ENCODE data around the gene MTRF1.
A peak's percentile ranks its signal among the peaks of the same experiment; 100 is the strongest.

Gene MTRF1

DNA sequence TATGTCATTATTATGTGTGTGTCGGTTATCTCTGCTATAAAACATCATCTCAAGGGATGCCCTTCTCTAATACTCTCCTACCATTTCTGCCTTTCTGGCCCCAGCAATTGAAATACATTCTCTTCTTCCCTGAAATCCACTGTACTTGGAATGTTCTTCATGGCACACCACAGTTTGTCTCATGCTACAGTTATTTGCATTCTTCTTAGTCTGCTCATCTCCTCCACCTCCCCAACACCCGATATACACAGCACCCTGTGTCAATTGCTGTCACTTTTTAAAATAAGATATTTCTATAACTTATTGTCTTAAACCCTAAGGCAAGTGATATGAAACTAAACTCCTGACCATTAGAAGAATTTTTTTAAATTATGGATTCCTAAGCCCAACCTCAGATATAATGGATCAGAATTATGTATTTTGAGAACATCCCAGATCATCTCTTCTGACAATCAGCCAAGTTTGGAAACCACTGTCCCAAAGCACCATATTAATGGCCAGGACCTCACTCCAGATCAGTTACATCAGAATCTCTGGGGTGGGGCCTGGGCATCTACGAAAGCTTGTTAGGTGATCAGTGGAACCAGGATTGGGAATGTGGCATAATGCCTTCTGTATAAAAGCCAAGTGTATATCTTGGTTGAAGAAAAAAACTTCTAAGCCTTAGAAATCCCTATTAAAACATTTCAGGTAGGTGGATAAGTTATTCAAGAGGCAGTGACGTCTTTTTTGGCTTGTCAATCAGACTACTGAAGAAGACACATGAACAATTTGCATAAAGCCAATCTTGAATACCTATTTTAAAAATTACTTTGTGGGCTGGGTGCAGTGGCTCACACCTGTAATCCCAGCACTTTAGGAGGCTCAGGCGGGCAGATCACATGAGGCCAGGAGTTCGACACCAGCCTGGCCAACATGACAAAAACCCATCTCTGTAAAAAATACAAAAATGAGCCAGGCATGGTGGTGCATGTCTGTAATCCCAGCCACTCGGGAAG lies 39.0 kb downstream of the MTRF1 start:
- H3K4me3 ChIP-seq (replicated peaks in 1 of 2; ENCODE audit: low read depth in 2 of 2, low read length in 2 of 2) = no peak overlapping the region
- TF ChIP-seq, protein P1, sequence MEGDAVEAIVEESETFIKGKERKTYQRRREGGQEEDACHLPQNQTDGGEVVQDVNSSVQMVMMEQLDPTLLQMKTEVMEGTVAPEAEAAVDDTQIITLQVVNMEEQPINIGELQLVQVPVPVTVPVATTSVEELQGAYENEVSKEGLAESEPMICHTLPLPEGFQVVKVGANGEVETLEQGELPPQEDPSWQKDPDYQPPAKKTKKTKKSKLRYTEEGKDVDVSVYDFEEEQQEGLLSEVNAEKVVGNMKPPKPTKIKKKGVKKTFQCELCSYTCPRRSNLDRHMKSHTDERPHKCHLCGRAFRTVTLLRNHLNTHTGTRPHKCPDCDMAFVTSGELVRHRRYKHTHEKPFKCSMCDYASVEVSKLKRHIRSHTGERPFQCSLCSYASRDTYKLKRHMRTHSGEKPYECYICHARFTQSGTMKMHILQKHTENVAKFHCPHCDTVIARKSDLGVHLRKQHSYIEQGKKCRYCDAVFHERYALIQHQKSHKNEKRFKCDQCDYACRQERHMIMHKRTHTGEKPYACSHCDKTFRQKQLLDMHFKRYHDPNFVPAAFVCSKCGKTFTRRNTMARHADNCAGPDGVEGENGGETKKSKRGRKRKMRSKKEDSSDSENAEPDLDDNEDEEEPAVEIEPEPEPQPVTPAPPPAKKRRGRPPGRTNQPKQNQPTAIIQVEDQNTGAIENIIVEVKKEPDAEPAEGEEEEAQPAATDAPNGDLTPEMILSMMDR (IDR thresholded peaks at IDR 0.05; ENCODE audit: low read depth, low read length) = no peak
- peak; percentile 34 to 80 for DNase-seq (ENCODE audit: low read depth in 2 of 2)

DNA sequence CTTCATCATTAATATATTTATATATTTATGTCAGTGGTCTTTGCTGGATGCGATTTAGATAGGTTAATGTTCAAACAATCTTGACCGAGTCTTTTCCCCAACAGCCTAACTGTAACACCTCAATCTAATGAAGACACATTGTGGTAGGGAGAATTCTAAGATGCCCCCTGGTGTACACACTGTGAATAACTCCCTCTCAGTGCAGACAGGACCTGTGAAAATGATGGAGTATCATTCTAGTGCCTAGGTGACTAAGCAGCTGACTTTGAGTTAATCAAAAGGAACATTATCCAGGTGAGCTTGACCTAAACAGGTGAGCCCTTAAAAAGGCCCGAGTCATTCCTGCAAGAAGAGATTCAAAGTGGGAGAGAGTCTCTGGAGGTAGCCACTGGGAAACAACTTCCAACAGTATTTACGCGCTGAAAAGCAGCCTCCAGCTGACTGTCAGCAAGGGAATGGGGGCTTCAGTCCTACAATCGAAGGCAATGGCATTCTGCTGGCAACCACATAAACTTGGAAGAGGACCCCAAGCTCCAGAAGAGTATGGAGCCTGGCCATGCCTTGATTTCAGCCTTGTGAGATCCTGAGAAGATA lies 41.0 kb downstream of the MTRF1 start:
- peak; percentile 66 to 75 for DNase-seq (ENCODE audit: low read depth in 2 of 2)
- TF ChIP-seq, protein P1 (IDR thresholded peaks at IDR 0.05; ENCODE audit: low read depth, low read length) = peak; percentile 74
- H3K4me3 ChIP-seq (replicated peaks in 1 of 2; ENCODE audit: low read depth in 2 of 2, low read length in 2 of 2) = no peak overlapping the region

DNA sequence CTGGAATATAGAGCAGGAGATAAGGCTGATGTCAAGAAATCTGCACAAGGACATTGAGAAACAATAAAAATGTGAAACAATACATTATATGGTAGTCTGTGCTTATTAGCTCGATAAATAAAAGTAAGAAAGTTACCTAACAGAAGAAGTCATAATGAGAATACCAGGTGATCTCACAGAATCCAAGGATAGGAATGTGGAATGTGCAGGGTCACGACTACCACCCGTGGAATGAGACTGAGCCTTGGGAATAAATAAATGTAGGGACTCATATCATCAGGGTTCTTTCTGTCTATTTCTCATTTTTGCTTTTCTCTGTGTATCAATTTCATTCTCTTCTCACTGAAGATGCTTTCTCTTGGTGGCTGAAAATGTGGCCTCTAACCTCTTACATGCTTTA lies 43.0 kb downstream of the MTRF1 start:
- TF ChIP-seq, protein P1 (IDR thresholded peaks at IDR 0.05; ENCODE audit: low read depth, low read length) = no peak
- H3K4me3 ChIP-seq (replicated peaks in 1 of 2; ENCODE audit: low read depth in 2 of 2, low read length in 2 of 2) = no peak overlapping the region
- DNase-seq (ENCODE audit: low read depth in 2 of 2) = no peak

DNA sequence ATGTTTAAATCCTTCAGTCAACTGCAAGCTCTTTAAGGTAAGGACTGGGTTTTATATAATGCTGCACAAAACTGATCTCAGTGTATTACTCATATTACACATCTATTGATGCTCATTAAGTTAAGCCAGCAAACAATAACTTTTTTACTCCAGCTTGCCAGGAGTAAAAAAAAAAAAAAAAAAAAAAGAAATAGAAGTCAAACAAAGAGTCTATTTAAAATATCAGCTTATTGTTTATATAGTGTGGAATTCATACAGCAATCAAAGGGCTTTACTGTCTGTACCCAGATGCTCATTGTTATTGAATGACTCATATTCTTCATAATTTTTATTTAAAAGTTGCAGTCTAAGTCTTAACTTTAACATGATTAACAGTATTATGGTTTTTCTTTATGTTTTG lies 47.2 kb downstream of the MTRF1 start:
- H3K4me3 ChIP-seq (replicated peaks in 1 of 2; ENCODE audit: low read depth in 2 of 2, low read length in 2 of 2) = no peak overlapping the region
- peak; percentile 25 to 52 for DNase-seq (ENCODE audit: low read depth in 2 of 2)
- TF ChIP-seq, protein P1 (IDR thresholded peaks at IDR 0.05; ENCODE audit: low read depth, low read length) = no peak

DNA sequence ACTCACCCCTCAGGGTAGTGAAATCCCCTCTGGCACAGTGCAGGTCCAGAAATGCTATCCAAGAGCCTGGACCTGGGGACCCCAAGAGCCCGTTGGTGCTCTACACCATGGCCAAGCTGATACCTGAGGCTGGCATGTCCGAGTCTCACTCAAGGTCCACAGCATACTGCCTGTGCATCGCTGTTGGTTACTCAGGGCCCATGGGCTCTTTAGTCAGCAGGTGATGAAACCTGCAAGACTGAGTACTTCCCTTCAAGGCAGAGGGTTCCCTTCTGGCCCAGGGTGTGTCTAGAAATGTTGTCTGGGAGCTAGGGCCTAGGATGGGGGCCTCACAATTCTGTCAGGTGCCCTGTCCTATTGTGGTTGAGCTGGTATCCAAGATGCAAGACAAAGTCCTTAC lies 49.5 kb downstream of the MTRF1 start:
- DNase-seq (ENCODE audit: low read depth in 2 of 2) = no peak
- no peak overlapping the region for H3K4me3 ChIP-seq (replicated peaks in 1 of 2; ENCODE audit: low read depth in 2 of 2, low read length in 2 of 2)
- TF ChIP-seq, protein P1 (IDR thresholded peaks at IDR 0.05; ENCODE audit: low read depth, low read length) = no peak

DNA sequence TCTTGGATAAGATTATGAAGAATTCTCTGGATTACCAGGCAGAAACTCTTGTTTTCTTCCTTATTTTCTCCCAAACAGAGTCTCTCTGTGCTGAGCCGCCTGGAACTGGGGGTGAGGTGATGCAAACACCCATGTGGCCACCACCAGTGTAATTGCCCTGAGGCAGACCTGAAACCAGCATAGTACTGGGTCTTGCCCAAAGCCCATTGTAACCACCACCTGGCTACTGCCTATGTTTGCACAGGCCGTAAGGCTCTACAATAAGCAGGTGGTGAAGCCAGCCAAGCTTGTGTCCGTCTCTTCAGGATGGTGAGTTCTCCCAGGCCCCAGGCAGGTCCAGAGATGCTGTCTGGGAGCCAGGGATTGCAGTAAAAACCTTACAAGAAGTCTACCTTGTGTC lies 50.1 kb downstream of the MTRF1 start:
- TF ChIP-seq, protein P1 (IDR thresholded peaks at IDR 0.05; ENCODE audit: low read depth, low read length) = no peak
- no peak overlapping the region for H3K4me3 ChIP-seq (replicated peaks in 1 of 2; ENCODE audit: low read depth in 2 of 2, low read length in 2 of 2)
- DNase-seq (ENCODE audit: low read depth in 2 of 2) = no peak
